ENCODE data around the gene MYMK.

GRCh38 chr9:133535306-133535877 is 10.6 kb upstream of the MYMK start:
- TF ChIP-seq POLR2A (IDR thresholded peaks at IDR 0.05; ENCODE audit: low read length): no peak
- TF ChIP-seq GATA1 (IDR thresholded peaks at IDR 0.05; ENCODE audit: low read depth, low read length): no peak
